T-helper 2 cell treated with Interferon-gamma antibody and Interleukin-4, amounts not matched to agents 100 ng/mL and 5 ng/mL, for 36 hours (primary cell): ENCODE data around the gene KLHDC4. TPM values are rescaled to one million over a fixed set of nuclear protein-coding genes. Genes with fewer than 3 reads are reported as not detected.

Experiments used
- intact Hi-C: fragments of 100-400 bp; cut with micrococcal nuclease; formaldehyde crosslinking; loops from one replicate; pipeline ENCODE4 v1.15.1; 2023
- total RNA-seq: library from RNA; stranded (reverse); gene quantifications from 2 replicates; pipeline ENCODE4 v1.2.3, GENCODE V29; 2022

KLHDC4 gene
- total RNA-seq, 1 donor from 2014 or later = 83.6 TPM

- intact Hi-C loops = no loop called here
Measured at GRCh38 chr16:87662254-87663204, 103.3 kb downstream of the KLHDC4 start.

DNA sequence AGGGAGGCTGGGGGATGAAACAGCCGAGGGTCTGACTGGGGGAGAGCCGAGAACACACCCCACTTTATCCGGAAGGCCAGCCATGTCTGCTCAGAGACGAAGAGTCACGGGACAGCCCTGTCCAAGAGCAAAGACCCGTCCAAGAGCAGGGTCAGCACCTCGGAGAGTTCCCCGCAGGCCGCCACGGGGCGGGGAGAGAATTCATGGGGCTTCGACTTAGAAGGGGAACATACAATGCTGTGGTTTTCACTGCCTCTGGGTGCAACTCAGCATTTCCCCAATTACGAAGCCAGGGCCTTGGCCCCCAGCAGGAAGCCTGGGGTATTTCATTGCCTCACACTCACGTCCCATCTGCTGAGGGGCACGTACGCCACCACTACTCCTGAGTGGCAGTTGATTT lies 104.2 kb downstream of the KLHDC4 start:
- intact Hi-C loops = no loop called here

- intact Hi-C loops = no loop called here
Measured at GRCh38 chr16:87658564-87659225, 107.1 kb downstream of the KLHDC4 start.

Other genes with a start within 250 kb of the KLHDC4 start
- not detected in 2 replicates for gene JPH3, start 163.5 kb downstream of the KLHDC4 start, total RNA-seq
- 109 and 110 TPM in 2 replicates for gene SLC7A5, start 103.5 kb upstream of the KLHDC4 start, total RNA-seq
- gene CA5A, start 170.5 kb upstream of the KLHDC4 start, total RNA-seq = not detected in 2 replicates
- gene BANP, start 185.4 kb upstream of the KLHDC4 start, total RNA-seq = 45.1 and 50.1 TPM in 2 replicates